Prostate gland (tissue), 2 donors: ENCODE results near the gene PPL.

Experiments used
- CTCF ChIP-seq, 4 experiments: fragments of 200-600 bp in 2 of 4; fragments of 450-650 bp in 2 of 4; sonication (generic) in 2 of 4; IDR thresholded peaks; 1 replicate in 3 of 4; 2 replicates in 1 of 4; pipeline ENCODE4 v1.5.1; 2016 to 2019; ENCODE audit warnings: antibody characterized with exemption in 4 of 4, mild to moderate bottlenecking in 2 of 4, moderate library complexity in 2 of 4
- POLR2A ChIP-seq: fragments of 450-650 bp; IDR thresholded peaks from one replicate; pipeline ENCODE4 v1.6.1; 2016; ENCODE audit warnings: antibody characterized with exemption, mild to moderate bottlenecking
- POLR2AphosphoS5 ChIP-seq: sonication (generic); formaldehyde crosslinking; IDR thresholded peaks from one replicate; pipeline ENCODE4 v1.6.1; 2017; ENCODE audit warnings: antibody characterized with exemption

GRCh38 chr16:4904108-4904941, 32.6 kb downstream of the PPL start:
- TF ChIP-seq CTCF (IDR thresholded peaks at IDR 0.05), result no peak
- TF ChIP-seq POLR2A, result no peak
- no peak for TF ChIP-seq POLR2AphosphoS5
